Progenitor cell of endocrine pancreas (in vitro differentiated cells): ENCODE results near the gene CAMK2D. TPM values are rescaled to one million over a fixed set of nuclear protein-coding genes. Genes with fewer than 3 reads are reported as not detected.
A peak's percentile ranks its signal among the peaks of the same experiment; 100 is the strongest.
"Not testable (repeated sequence)": the region's sequence is repeated elsewhere in the genome, so short reads cannot be mapped to it uniquely, and the experiment has no call there.

Source experiments
- DNase-seq: peaks from one replicate; pipeline ENCODE4 v3.0.0; 2021; ENCODE audit warnings: low spot score; ENCODE audit not compliant: unreplicated experiment
- H3K27ac Mint-ChIP-seq: 2 replicates; pipeline ENCODE4 v1.8.0; 2021; ENCODE audit warnings: mild to moderate bottlenecking, moderate library complexity, mixed read lengths
- H3K27me3 Mint-ChIP-seq: 2 replicates; pipeline ENCODE4 v1.8.0; 2021; ENCODE audit warnings: mixed read lengths
- H3K36me3 Mint-ChIP-seq: 2 replicates; pipeline ENCODE4 v1.8.0; 2022; ENCODE audit warnings: mixed read lengths; ENCODE audit not compliant: insufficient read depth
- H3K4me1 Mint-ChIP-seq: 2 replicates; pipeline ENCODE4 v1.8.0; 2021; ENCODE audit warnings: low read depth, mixed read lengths
- H3K4me3 Mint-ChIP-seq: 2 replicates; pipeline ENCODE4 v1.8.0; 2021; ENCODE audit warnings: low read depth, mild to moderate bottlenecking, moderate library complexity, mixed read lengths
- H3K9me3 Mint-ChIP-seq: 2 replicates; pipeline ENCODE4 v1.8.0; 2021; ENCODE audit warnings: low read depth, mixed read lengths
- total RNA-seq: library from RNA; stranded (reverse); gene quantifications from 2 replicates; pipeline ENCODE4 v1.2.1, GENCODE V29; 2021
- TF ChIP-seq, protein P1 (sequence below): fragments of 200-600 bp; sonication (generic); IDR thresholded peaks from one replicate; pipeline ENCODE4 v1.5.0; 2021; ENCODE audit warnings: antibody characterized with exemption, mild to moderate bottlenecking; ENCODE audit not compliant: unreplicated experiment

CAMK2D gene
- total RNA-seq, 1 donor from 2014 or later = 74.4 TPM

DNA sequence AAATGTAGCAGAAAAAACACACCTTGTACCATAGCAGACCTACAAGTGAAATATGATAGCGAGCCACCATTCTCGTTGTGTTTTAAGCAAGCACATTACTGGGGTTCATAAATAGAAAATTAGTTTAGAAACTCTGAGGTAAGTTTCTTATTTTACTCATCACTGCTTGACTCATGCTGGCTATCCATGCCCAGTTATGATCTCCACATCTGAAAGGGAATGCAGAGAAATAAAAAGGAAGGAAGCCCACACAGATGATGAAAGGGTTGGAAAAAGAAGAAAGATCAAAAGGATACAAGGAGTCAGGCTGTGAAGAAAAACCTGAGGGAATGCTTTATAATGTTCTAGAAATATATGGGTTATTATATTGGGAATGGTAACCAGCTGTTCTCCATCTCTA, 54.5 kb downstream of the CAMK2D start:
- no peak for DNase-seq
- Mint-ChIP-seq H3K4me1 (peaks cover 15% of the 10 kb centered on the region), H3K9me3 (no peaks in the 10 kb centered on the region), H3K36me3 (no peaks in the 10 kb centered on the region), H3K27me3 (no peaks in the 10 kb centered on the region), H3K4me3 (no peak overlapping the region), H3K27ac (no peak overlapping the region)
- TF ChIP-seq, protein P1, sequence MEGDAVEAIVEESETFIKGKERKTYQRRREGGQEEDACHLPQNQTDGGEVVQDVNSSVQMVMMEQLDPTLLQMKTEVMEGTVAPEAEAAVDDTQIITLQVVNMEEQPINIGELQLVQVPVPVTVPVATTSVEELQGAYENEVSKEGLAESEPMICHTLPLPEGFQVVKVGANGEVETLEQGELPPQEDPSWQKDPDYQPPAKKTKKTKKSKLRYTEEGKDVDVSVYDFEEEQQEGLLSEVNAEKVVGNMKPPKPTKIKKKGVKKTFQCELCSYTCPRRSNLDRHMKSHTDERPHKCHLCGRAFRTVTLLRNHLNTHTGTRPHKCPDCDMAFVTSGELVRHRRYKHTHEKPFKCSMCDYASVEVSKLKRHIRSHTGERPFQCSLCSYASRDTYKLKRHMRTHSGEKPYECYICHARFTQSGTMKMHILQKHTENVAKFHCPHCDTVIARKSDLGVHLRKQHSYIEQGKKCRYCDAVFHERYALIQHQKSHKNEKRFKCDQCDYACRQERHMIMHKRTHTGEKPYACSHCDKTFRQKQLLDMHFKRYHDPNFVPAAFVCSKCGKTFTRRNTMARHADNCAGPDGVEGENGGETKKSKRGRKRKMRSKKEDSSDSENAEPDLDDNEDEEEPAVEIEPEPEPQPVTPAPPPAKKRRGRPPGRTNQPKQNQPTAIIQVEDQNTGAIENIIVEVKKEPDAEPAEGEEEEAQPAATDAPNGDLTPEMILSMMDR = no peak

DNA sequence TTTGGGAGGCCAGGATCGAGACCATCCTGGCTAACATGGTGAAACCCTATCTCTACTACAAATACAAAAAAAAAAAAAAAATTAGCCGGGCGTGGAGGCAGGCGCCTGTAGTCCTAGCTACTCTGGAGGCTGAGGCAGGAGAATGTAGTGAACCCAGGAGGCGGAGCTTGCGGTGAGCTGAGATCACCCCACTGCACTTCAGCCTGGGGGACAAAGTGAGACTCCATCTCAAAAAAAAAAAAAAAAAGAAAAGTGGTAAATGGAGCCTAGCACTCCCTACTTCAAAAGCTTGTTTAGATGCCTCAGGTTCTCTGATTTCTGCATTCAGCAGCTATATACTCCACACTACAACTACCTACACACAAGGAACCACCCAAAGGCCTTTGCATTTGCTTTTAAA, 56.4 kb downstream of the CAMK2D start:
- not testable (repeated sequence) for DNase-seq, H3K4me3 Mint-ChIP-seq, H3K9me3 Mint-ChIP-seq, H3K36me3 Mint-ChIP-seq, H3K27ac Mint-ChIP-seq, H3K27me3 Mint-ChIP-seq
- peaks cover 19% of the 10 kb centered on the region for H3K4me1 Mint-ChIP-seq

DNA sequence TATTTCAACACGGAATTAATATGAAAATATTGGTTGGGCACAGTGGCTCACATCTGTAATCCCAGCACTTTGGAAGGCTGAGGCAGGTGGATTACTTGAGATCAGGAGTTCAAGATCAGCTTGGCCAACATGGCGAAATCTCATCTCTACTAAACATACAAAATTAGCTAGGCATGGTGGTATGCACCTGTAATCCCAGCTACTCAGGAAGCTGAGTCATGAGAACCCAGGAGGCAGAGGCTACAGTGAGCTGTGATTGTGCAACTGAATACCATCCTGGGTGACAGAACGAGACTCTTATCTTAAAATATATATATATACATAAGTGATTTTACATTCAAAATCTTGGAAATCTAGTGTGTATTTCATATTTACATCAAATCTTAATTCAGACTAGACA, 58.9 kb downstream of the CAMK2D start:
- DNase-seq = not testable (repeated sequence)

DNA sequence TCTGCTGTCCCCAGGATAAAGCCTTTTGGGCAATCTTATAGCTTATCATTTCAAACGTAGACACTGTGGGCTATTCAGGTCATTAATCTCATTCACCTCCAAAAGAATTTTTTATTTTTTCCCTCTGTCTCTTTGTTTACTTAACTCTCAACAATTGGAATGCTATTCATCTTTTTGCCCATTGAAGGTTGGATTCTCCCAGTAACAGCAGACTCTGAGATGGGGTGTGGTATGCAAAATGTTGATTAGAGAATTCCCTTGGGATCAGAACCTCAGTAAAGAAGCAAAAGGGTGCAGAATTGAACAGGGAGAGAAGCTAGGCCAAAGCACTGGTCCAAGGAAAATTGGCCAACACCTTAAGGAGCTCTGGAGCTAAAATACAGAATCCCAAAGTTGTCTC, 60.4 kb downstream of the CAMK2D start:
- Mint-ChIP-seq H3K36me3 (peaks cover 2% of the 10 kb centered on the region), H3K9me3 (no peaks in the 10 kb centered on the region), H3K4me3 (no peak overlapping the region), H3K27me3 (no peaks in the 10 kb centered on the region), H3K4me1 (peaks cover 9% of the 10 kb centered on the region), H3K27ac (peak overlapping the region; percentile 16)
- TF ChIP-seq, protein P1 = no peak
- no peak for DNase-seq

More for the DNA sequence above, 58.9 kb downstream of the CAMK2D start:
- H3K4me1 Mint-ChIP-seq, H3K9me3 Mint-ChIP-seq, H3K27ac Mint-ChIP-seq, H3K36me3 Mint-ChIP-seq, H3K27me3 Mint-ChIP-seq, H3K4me3 Mint-ChIP-seq: not testable (repeated sequence)

DNA sequence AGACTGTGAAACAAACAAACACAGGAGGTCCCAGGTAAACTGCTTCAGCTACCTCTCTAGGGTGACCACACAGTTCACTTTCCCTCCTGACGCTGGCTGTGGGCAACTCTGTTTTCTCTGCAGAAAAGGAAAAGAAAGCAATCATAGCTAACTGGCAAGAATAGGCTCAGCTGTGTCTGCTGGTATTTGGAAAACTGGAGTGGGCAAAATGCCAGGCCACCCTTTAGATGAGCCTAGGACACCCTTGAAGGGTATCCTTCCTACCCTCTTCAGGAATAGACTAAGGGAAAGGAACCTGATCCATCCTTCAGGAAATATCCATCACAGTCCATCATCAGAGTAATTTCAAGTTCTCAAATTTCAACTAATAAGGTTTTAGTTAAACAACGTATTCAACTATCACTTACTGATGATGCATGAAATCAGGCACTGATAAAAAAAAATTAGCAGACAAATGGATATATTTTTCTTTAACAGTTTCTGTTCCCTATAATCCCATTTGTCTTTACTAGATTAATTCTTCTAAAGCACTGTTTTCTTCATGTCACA, 60.9 kb downstream of the CAMK2D start:
- Mint-ChIP-seq H3K4me3 (no peak overlapping the region), H3K36me3 (peaks cover 2% of the 10 kb centered on the region), H3K27ac (peak overlapping the region; percentile 74), H3K27me3 (no peaks in the 10 kb centered on the region), H3K9me3 (no peaks in the 10 kb centered on the region), H3K4me1 (peaks cover 9% of the 10 kb centered on the region)
- TF ChIP-seq, protein P1 = no peak
- no peak for DNase-seq

DNA sequence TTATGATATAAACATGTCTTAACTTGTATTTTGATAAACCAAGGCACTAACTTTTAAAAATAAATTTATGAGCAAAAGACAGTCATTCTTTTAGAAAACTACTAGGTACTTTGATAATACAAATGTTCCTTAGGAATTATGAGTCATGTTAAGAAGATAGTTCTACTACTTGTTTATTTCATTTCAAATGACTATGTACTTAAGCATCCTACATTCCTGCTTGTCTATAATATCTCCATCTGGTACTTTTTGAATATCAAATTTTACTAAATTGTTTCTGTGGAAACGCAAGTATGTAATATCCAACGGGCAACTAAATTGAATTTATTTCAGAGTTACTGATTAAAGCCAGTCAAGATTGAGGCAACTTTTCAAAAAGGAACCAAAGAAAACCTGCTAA, 61.8 kb downstream of the CAMK2D start:
- Mint-ChIP-seq H3K9me3 (no peaks in the 10 kb centered on the region), H3K4me3 (no peak overlapping the region), H3K36me3 (peaks cover 2% of the 10 kb centered on the region), H3K27me3 (no peaks in the 10 kb centered on the region), H3K27ac (peak overlapping the region; percentile 60), H3K4me1 (peaks cover 9% of the 10 kb centered on the region)
- no peak for DNase-seq
- TF ChIP-seq, protein P1 = no peak
